Lung (tissue), 12 donors: ENCODE data around the gene LEMD2. TPM values are rescaled to one million over a fixed set of nuclear protein-coding genes. Genes with fewer than 3 reads are reported as not detected.
A peak's percentile ranks its signal among the peaks of the same experiment; 100 is the strongest.

ENCODE experiments used
- ATAC-seq: fragments of 200-7000 bp; cut with Tn5 transposase; one replicate; pipeline ENCODE4 v1.9.1; 2020; ENCODE audit warnings: moderate number of reproducible peaks; ENCODE audit not compliant: insufficient read depth, low FRiP score
- DNase-seq, 3 donors: peaks; one replicate each; pipeline ENCODE4 v3.0.0-alpha.2; 2013 to 2017
- H3K27ac ChIP-seq, 2 donors: one replicate each; pipeline ENCODE4 v1.5.1; 2013; ENCODE audit warnings: mild to moderate bottlenecking in 2 of 2, moderate library complexity in 2 of 2, control low read depth in 1 of 2, inconsistent platforms in 1 of 2, low read depth in 1 of 2, low read length in 1 of 2
- H3K27me3 ChIP-seq, 3 donors: one replicate each; pipeline ENCODE4 v1.5.1; 2013; ENCODE audit warnings: low read length in 2 of 3; ENCODE audit not compliant: control insufficient read depth in 3 of 3, insufficient read depth in 3 of 3
- H3K36me3 ChIP-seq, 4 donors: one replicate each; pipeline ENCODE4 v1.5.1; 2013; ENCODE audit warnings: low read length in 4 of 4, mild to moderate bottlenecking in 1 of 4, moderate library complexity in 1 of 4; ENCODE audit not compliant: control insufficient read depth in 4 of 4, insufficient read depth in 4 of 4
- H3K4me1 ChIP-seq, 5 donors: one replicate each; pipeline ENCODE4 v1.5.1; 2013; ENCODE audit warnings: low read length in 5 of 5, mild to moderate bottlenecking in 2 of 5, moderate library complexity in 1 of 5; ENCODE audit not compliant: control insufficient read depth in 5 of 5, insufficient read depth in 5 of 5
- H3K4me3 ChIP-seq: one replicate; pipeline ENCODE4 v1.5.1; 2013; ENCODE audit warnings: mild to moderate bottlenecking, control low read depth, moderate library complexity
- H3K9ac ChIP-seq, 2 donors: one replicate each; pipeline ENCODE4 v1.5.1; 2013; ENCODE audit warnings: low read length in 2 of 2, control low read depth in 1 of 2; ENCODE audit not compliant: insufficient read depth in 1 of 2
- H3K9me3 ChIP-seq, 4 donors: one replicate each; pipeline ENCODE4 v1.5.1; 2013; ENCODE audit warnings: low read length in 3 of 4, mild to moderate bottlenecking in 1 of 4, moderate library complexity in 1 of 4; ENCODE audit not compliant: control insufficient read depth in 4 of 4, insufficient read depth in 3 of 4
- WGBS, 2 donors: extraction: QIAGEN DNeasy Blood & Tissue Kit; methylation state at CpG; one replicate each; pipeline ENCODE4 v1.1.7; 2013; 5-methylcytosine and 5-hydroxymethylcytosine counted together
- polyA plus RNA-seq, 2 donors: library from polyadenylated mRNA; stranded (reverse); fragments of 200-250 nt; gene quantifications; one replicate each; pipeline ENCODE4 v1.2.1, GENCODE V29; 2013
- total RNA-seq, 2 donors: library from RNA; depleted of rRNA in 1 of 2; stranded (reverse); fragments of >200 nt in 1 of 2; gene quantifications; one replicate each; pipeline ENCODE4 v1.2.1, GENCODE V29; 2014 to 2021
- TF ChIP-seq, protein P1 (sequence below): IDR thresholded peaks from 2 replicates; pipeline ENCODE4 v1.5.1; 2012; ENCODE audit warnings: mild to moderate bottlenecking; ENCODE audit errors: control extremely low read depth, extremely low read depth
- donor health status: control.
- donor health status: control.
- donor health status: Bipolar disorder and iron deficiency.
- donor health status: healthy.
- donor health status: DM: yes; HTN: yes; CAD: no.

LEMD2 gene
- total and polyA plus RNA-seq, 4 donors = 52.1 to 63.6 (median 54.5) TPM

GRCh38 chr6:33772082-33772830 is 16.7 kb downstream of the LEMD2 start:
- Histone ChIP-seq H3K9me3 (no peaks in the 10 kb centered on the region), H3K4me3 (no peak overlapping the region), H3K27me3 (no peaks in the 10 kb centered on the region), H3K4me1 (peaks cover 0 to 59% (median 36%) of the 10 kb centered on the region in 5 donors), H3K27ac (peak overlapping the region in 1 of 2 donors; percentile 81), H3K9ac (peak overlapping the region in 1 of 2 donors; percentile 36), H3K36me3 (peaks cover 16 to 45% (median 36%) of the 10 kb centered on the region in 4 donors)
- WGBS, 2 donors = 82 to 83% methylated on average over 24 of the region's 24 CpGs
- DNase-seq (no peak), ATAC-seq (no peak)
- TF ChIP-seq, protein P1, sequence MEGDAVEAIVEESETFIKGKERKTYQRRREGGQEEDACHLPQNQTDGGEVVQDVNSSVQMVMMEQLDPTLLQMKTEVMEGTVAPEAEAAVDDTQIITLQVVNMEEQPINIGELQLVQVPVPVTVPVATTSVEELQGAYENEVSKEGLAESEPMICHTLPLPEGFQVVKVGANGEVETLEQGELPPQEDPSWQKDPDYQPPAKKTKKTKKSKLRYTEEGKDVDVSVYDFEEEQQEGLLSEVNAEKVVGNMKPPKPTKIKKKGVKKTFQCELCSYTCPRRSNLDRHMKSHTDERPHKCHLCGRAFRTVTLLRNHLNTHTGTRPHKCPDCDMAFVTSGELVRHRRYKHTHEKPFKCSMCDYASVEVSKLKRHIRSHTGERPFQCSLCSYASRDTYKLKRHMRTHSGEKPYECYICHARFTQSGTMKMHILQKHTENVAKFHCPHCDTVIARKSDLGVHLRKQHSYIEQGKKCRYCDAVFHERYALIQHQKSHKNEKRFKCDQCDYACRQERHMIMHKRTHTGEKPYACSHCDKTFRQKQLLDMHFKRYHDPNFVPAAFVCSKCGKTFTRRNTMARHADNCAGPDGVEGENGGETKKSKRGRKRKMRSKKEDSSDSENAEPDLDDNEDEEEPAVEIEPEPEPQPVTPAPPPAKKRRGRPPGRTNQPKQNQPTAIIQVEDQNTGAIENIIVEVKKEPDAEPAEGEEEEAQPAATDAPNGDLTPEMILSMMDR = no peak

- no peaks in the 10 kb centered on the region for H3K27me3 ChIP-seq
- ATAC-seq = peak; percentile 57
- peak; percentile 97 to 98 (median 98) for DNase-seq
- peaks cover 0 to 59% (median 36%) of the 10 kb centered on the region in 5 donors for H3K4me1 ChIP-seq
- H3K36me3 ChIP-seq = peaks cover 9 to 37% (median 28%) of the 10 kb centered on the region in 4 donors
- peak overlapping the region in 1 of 2 donors; percentile 81 for H3K27ac ChIP-seq
- peaks cover 0 to 5% (median 0%) of the 10 kb centered on the region in 4 donors for H3K9me3 ChIP-seq
- TF ChIP-seq, protein P1 = peak; percentile 81
- H3K4me3 ChIP-seq = no peak overlapping the region
- peak overlapping the region in 1 of 2 donors; percentile 42 for H3K9ac ChIP-seq
- 16 to 18% methylated on average over 47 of the region's 47 CpGs for WGBS, 2 donors
Measured at GRCh38 chr6:33771146-33772081, 17.5 kb downstream of the LEMD2 start.

DNA sequence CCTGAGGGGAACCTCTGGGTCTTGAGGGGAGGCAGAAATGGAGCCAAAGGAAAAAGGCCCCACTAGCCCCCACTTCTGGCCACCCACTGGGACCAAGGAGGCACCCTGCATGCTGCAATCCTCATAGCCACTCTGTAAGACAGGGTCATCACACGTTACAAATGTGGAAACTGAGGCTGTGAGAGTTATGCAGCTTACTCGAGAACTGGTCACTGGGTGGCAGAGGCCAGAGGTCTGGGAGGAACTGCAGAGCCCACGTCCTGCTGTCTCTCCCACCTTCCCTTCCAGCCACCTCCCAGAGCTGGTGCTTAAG is 18.1 kb downstream of the LEMD2 start:
- no peak for DNase-seq
- Histone ChIP-seq H3K4me3 (no peak overlapping the region), H3K36me3 (peaks cover 4 to 32% (median 22%) of the 10 kb centered on the region in 4 donors), H3K9me3 (peaks cover 0 to 5% (median 0%) of the 10 kb centered on the region in 4 donors), H3K4me1 (peaks cover 0 to 59% (median 36%) of the 10 kb centered on the region in 5 donors), H3K27ac (peak overlapping the region in 1 of 2 donors; percentile 81), H3K27me3 (no peaks in the 10 kb centered on the region), H3K9ac (peak overlapping the region in 1 of 2 donors; percentile 42)
- 42 to 49% methylated on average over 3 of the region's 3 CpGs for WGBS, 2 donors
- TF ChIP-seq, protein P1 = no peak
- ATAC-seq = no peak
